Bone marrow (tissue), 2 donors: ENCODE results near the gene XRCC1.
"Not testable (repeated sequence)": the region's sequence is repeated elsewhere in the genome, so short reads cannot be mapped to it uniquely, and the experiment has no call there.

ENCODE experiments used
- DNase-seq, 2 donors: peaks; one replicate each; lab custom pipeline; 2025; lab: John Stamatoyannopoulos, UW

XRCC1 gene

GRCh38 chr19:43519436-43520088 lies 55.8 kb downstream of the XRCC1 start:
- DNase-seq, result peak; percentile 34 to 61

- DNase-seq, result no peak
Observed at GRCh38 chr19:43518051-43518450, 57.3 kb downstream of the XRCC1 start.

GRCh38 chr19:43512399-43512798 lies 62.9 kb downstream of the XRCC1 start:
- DNase-seq, result not testable (repeated sequence)

- no peak for DNase-seq
Observed at GRCh38 chr19:43511324-43511723, 64.0 kb downstream of the XRCC1 start.

GRCh38 chr19:43510713-43511112 lies 64.6 kb downstream of the XRCC1 start:
- DNase-seq, result no peak

- no peak for DNase-seq
Observed at GRCh38 chr19:43507880-43508279, 67.4 kb downstream of the XRCC1 start.

GRCh38 chr19:43506629-43507028 lies 68.7 kb downstream of the XRCC1 start:
- no peak for DNase-seq

GRCh38 chr19:43505941-43506340 lies 69.4 kb downstream of the XRCC1 start:
- DNase-seq, result no peak

GRCh38 chr19:43505186-43505456 lies 70.2 kb downstream of the XRCC1 start:
- DNase-seq, result no peak

GRCh38 chr19:43504426-43505185 lies 70.7 kb downstream of the XRCC1 start, which contains the start of gene PHLDB3:
Gene PHLDB3, minus strand, starts transcription at chr19:43504746. Its CDS starts 628 bp downstream, at chr19:43504118.
- no peak for DNase-seq

- peak; percentile 87 to 93 for DNase-seq
Observed at GRCh38 chr19:43503501-43504425, 71.6 kb downstream of the XRCC1 start.

GRCh38 chr19:43502419-43502976 lies 72.8 kb downstream of the XRCC1 start:
- DNase-seq, result no peak

- no peak for DNase-seq
Observed at GRCh38 chr19:43501661-43502418, 73.5 kb downstream of the XRCC1 start.

GRCh38 chr19:43499042-43499441 lies 76.3 kb downstream of the XRCC1 start:
- no peak for DNase-seq

- DNase-seq, result no peak
Observed at GRCh38 chr19:43498233-43498842, 77.0 kb downstream of the XRCC1 start.

GRCh38 chr19:43496960-43497359 lies 78.4 kb downstream of the XRCC1 start:
- no peak for DNase-seq

GRCh38 chr19:43495082-43495481 lies 80.2 kb downstream of the XRCC1 start:
- no peak for DNase-seq
